GM18858 (cell line): ENCODE data around the gene RAB13.
"Not testable (repeated sequence)": the region's sequence is repeated elsewhere in the genome, so short reads cannot be mapped to it uniquely, and the experiment has no call there.

Experiments used
- ATAC-seq: cut with Tn5 transposase; IDR thresholded peaks from one replicate; pipeline ENCODE4 v1.9.1; 2021; ENCODE audit not compliant: unreplicated experiment

Gene RAB13

DNA sequence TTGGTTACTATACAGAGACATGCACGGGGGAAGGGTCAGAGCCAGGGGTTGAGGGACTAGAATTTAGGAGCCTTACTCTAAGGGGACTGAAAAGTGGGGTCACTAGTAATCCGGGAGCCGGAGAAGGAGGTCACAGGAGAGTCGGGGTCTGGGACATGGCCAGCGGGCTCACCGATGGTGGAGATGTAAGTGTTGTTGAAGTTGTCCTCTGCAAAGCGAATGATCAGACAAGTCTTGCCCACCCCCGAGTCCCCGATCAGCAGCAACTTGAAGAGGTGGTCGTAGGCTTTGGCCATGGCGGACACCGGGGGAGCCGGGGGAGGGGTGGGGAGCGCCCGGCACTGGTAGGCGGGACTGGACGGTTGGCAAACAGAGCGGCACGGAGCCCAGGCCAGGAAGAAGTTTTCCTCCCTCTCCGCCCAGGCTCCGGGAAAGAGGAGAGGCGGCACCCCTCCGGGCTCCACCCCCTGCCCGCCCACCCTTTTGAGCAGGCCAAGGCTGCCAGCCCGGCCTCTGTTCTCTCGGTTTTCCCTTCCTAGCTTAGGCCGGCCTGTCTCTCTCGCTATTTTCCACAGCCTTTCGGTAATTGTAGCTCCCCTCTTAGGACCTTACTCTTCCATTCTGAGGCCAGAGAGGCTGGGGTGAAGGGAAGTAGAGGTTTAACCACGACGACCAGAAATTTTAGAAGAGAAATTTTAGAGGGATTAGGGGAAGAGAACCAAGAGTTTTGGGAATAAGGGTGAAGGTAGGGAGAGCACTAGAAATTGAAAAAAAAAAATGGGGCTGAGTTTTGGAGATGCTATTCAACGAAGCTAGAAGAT lies at the start of gene RAB13:
Gene RAB13, minus strand, starts transcription at position 399 of the 821 bp plus-strand sequence. Its CDS starts 103 bp downstream, at position 296.
- ATAC-seq = no peak

DNA sequence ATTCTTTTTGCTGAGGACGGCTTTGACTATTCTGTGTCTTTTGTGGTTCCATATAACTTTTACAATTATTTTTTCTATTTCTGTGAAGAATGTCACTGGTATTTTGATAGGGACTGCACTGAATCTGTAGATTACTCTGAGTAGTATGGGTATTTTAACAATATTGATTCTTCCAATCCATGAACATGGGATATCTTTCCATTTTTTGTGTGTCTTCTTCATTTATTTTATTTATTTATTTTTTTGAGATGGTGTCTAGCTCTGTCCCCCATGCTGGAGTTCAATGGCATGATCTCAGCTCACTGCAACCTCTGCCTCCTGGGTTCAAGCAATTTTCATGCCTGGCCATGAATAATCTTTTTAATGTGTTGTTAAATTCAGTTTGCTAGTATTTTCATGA lies 47.6 kb upstream of the RAB13 start:
- ATAC-seq = not testable (repeated sequence)

DNA sequence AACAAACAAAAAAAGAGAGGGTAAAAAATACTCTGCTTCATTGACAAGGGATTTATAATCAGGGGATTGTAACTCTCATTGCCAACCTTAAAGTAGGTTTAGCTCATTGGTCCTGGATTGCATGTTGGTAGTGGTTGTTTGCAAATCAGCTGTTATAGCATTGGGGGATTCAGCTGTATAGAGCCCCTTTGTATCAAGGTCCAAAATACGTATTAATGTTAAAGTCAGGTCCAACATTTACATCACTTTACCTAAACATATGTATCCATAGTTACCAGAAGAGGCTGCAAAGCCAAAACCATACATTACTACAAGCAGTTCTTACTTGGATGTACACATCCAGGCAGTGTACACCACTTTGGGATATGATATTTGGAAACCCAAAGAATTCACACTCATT lies 33.8 kb upstream of the RAB13 start:
- no peak for ATAC-seq

DNA sequence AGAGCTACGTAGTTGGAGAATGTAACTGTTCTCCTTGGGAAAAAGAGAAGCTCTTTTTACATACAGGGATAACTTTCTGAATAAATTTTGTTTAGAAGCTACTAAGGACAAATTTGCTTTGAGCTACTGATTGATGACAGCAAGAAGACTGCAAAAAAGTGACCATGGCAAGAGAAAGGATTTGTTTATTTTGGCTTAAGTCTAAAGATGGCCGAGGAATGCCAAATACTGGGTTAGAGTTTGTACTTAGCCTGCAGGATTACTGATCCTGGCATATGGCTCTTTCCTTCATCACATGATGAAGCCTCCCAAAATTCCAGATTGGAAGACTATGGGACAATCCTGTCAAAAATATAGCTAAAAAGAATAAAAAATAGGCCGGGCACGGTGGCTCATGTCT lies 33.1 kb upstream of the RAB13 start:
- ATAC-seq = no peak

DNA sequence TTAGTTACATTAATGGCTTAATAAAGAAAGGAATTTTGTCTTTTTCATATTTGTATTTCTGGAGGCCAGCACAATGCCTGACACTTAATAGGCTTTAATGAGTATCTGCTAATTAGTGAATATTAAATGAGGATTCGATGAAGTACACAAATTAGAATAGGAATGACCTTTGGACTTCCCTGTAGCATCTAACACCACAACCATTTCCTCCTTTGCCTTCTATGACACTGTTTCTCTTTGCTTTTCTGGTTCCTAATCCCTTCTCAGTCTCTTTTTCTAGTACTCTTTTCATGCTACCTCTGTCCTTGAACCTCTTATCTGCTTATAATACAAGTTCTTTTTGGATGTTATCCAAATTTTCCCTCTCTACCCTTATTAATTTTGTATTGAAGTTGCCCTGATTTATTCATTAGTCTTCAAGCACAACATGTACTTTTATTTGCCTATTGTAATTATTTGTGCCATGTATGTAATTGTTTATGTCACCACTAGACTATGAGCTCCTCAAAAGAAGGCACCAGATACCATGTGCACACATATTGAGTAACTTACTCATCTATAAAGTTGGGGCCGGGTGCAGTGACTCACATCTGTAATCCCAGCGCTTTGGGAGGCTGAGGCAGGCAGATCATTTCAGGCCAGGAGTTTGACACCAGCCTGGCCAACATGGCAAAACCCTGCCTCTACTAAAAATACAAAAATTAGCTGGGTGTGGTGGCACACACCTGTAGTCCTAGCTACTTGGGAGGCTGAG lies 28.2 kb upstream of the RAB13 start:
- no peak for ATAC-seq

DNA sequence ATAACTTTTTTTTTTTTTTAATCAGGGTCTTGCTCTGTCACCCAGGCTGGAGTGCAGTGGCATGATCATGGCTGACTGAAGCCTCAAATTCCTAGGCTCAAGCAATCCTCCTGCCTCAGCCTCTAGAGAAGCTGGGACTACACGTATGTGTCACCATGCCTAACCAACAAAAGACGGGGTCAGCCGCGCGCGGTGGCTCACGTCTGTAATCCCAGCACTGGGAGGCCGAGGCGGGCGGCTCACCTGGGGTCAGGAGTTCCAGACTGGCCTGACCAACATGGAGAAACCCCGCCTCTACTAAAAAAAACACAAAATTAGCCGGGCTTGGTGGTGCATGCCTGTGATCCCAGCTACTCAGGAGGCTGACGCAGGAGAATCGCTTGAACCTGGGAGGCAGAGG lies 26.4 kb upstream of the RAB13 start:
- not testable (repeated sequence) for ATAC-seq

DNA sequence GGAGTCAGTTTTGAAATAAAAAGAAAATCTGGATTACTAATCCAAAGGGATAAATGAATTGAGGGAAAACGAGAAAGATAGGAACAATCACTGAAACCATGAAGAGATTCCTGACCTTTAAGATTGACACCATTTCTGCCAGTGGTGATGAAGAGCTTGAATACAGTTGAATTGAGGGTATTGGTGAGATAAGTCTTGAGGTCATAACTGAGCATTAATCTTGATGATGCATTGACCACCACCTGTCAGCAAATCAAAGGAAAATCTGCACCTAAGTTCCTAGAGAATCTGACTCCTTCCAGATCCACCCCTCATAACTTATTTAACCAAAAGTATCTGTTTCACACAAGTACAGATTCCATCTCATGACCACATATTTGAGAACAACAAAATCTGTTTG lies 26.0 kb upstream of the RAB13 start:
- ATAC-seq = no peak

DNA sequence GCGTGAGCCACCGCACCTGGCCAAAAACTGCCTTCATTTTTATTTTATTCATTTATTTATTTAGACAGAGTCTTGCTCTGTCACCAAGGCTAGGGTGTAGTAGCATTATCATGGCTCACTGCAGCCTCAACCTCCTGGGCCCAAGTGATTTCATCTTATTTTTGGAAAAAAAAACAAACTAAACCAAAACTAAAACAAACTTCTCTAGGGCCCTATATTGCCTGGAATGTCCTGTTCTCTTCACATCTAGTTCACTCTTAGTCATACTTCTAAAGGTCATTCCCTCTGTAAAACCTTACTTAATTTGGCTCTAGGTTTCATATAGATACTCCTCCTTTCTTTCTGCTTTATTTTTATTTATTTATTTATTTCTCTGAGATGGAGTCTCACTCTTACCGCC lies 20.0 kb upstream of the RAB13 start:
- ATAC-seq = no peak

DNA sequence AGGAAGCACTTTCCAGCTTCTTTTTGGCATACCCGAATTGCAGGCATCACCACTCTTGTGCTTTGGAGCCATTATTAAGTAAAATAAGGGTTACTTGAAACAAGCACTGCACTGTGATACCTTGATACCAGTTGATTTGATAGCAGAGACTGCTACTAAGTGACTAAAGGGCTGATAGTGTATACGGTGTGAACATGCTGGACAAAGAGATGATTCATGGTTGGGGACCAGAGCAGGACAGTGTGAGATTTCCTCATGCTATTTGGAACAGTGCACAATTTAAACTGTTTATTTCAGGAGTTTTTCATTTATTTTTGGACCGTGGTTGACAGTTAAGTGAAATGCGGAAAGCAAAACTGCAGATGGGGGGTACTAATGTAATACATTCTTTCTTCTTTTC lies 14.3 kb upstream of the RAB13 start:
- ATAC-seq = no peak

DNA sequence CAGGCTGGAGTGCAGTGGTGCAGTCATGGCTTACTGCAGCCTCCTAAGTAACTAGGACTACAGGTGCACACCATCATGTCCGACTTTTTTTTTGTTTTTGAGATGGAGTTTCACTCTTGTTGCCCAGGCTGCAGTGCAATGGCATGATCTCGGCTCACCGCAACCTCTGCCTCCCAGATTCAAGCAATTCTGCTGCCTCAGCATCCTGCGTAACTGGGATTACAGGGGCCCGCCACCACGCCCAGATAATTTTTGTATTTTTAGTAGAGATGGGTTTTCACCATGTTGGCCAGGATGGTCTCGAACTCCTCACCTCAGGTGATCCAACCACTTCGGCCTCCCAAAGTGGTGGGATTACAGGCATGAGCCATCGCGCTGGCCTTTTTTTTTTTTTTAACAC lies 10.7 kb upstream of the RAB13 start:
- ATAC-seq = not testable (repeated sequence)

DNA sequence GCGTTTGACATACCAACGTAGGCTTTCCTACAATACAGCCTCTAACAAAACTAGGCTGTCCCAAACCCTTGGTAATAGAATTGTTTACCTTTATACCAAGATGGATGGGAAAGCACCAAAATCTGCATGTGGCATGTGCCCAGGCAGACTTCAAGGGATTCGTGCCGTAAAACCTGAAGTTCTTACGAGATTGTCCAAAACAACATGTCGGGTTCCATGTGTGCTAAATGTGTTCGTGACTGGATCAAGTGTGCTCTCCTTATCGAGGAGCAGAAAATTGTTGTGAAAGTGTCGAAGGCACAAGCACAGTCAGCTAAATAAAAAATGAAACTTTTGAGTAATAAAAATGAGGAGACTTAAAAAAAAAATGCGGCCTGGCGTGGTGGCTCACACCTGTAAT lies 9.5 kb upstream of the RAB13 start:
- no peak for ATAC-seq

DNA sequence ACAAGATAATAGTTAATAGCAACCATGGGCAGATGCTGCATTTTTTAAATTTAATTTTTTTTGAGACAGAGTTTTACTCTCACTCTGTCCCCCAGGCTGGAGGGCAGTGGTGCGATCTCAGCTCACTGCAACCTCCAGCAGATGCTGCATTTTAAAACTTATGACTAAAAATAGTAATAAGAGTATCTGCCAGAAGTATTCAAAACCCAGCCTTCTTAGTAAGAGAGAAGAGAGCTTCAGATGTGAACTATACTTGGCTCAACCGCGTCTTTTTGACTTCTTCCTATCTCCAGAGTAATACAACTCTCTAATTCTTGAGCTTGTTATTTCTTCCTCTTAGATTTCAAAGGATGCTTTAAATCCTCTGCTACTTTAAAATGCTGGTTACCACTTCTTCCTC lies 9.1 kb upstream of the RAB13 start:
- ATAC-seq = no peak

DNA sequence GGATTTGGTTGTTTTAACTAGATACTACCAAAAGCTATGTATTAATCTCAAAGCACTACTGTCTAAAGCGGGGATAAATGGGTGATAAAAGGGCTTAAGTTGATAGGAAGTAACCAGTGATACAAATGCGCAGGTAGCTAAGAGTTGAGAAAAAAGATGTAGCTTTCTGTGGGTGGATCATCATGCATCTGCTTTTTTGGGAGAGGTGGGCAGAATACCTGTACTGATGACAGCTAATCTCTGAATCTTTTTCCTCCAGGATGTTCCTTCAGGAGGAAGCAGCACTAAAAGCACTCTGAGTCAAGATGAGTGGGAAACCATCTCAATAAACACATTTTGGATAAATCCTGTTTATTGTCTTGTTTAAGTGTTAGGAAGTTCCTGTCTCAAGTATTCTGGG lies 5.7 kb upstream of the RAB13 start:
- ATAC-seq = no peak

DNA sequence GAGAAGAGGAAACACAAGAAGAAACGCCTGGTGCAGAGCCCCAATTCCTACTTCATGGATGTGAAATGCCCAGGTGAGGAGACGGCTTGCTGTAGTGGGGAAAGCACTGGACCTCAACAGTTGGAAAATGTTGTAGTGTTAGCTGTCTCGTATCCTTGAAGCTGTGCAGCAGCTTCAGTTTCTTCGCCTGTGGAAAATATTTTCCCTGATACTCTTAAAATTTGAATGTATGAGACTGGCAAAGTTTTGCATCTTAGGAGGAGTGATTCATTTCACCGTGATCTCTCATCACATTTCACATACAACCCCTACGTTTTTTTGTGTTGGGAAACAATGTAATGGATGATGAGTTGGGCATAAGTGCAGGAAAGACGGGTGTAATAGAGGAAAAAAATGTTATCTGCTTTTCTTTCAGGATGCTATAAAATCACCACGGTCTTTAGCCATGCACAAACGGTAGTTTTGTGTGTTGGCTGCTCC lies 5.1 kb upstream of the RAB13 start:
- no peak for ATAC-seq

DNA sequence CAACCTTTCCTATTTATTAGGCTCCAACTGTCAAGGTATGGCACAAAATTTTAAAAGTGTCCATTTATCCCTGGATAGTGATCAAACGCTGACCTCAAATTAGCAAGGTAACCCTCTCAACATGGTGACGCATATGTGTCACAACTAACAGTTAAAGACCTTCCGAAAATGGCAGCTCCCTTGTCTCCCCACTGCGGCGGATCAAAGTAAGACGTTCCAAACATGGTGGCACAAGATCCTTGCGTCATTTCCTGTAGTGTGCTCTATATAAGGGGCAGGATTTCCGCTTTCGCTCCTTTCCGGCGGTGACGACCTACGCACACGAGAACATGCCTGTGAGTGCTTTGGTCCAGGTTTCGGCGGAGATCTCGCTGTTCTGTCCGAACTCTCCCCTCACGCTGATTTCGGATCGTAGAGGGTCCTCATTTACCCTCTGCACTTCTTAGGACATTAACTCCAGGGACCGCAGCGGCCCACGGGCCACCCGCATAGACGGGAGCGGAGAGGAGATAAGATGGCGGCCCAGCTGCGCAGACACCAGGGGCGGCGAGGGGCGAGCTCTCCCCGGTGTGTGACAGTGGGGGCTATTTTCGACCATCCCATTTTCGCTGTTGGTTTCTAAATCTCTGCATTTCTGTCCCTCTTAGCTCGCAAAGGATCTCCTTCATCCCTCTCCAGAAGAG lies 4.5 kb upstream of the RAB13 start, which contains the start of gene RPS27:
Gene RPS27, plus strand, starts transcription at position 295 of the 683 bp plus-strand sequence. Its CDS starts 35 bp downstream, at position 330.
- peak; percentile 64 for ATAC-seq

DNA sequence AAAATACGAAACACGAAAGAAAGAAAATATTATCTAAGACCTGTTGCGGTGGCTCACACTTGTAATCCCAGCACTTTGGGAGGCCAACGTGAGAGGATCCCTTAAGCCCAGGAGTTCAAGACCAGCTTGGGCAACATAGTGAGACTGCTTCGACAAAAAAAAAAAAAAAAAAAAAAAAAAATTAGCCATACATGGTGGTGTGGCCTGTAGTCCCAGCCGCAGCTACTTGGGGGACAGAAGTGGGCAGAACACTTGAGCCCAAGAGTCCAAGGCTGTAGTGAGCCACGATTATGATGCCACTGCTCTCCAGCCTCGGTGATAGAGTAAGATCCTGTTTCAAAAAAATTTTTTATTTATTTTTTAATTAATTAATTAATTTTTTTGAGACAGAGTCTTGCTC lies 1.5 kb upstream of the RAB13 start:
- ATAC-seq = no peak

DNA sequence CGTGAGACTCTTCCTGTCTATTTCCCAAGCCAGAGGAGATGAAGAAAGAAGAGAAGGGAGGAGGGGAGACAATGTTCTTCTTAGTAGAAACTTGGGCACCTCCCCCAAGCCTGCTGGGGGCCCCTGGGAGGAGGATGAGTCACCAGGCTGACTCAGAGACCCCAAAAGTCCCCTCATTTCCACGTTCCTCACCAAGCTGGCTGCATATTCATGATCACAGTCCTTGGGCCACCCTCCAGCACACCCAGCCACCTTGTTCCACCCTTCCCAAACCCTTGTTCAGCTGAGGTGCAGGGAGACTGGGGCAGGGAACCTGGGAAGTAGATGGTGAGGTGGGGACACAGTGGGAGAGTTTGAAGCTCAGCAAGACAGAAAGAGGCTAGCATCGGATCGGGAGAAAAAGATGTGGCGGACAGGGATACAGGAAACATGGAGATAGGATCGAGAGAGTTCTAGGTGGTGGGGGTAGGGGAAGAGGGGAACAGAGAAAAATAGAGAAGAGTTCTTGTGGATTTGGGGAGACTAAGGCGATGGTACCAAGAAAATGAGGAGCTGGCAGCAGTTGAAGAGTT lies 712 bp downstream of the RAB13 start:
- ATAC-seq = no peak

DNA sequence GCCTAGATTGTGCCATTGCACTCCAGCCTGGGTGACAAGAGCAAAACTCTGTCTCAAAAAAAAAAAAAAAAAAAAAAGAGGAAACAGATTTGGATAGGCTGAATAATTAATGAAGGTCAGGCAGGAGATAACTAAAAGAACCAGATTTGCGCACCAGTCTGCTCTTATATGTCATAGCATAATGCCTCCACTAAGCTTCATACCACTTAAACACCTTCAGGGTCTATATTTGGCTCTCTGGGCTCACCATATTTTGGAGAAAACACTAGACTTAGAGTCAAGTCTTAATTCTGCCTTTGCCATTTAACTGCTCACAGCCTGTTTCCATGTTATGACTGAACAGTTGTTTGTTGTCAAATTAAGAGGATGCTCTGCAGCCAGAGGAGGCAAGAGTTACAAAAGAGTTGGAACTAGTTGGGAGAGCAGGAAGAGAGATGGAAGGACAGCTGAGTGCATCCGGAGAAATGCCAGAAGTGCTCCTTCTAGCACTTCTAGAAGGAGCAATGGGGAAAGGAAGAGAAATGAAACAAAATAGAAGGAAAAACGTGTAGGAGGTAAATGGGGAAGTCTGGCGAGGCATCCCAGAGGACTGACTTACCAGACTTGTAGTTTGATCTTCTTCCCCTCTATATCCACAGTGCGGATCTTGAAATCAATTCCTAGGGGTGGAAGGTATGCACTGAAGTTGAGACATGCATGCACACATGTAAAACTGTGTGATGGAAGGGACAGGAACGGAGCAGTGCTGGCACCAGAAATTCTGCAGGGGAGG lies 1.8 kb downstream of the RAB13 start:
- ATAC-seq = no peak

DNA sequence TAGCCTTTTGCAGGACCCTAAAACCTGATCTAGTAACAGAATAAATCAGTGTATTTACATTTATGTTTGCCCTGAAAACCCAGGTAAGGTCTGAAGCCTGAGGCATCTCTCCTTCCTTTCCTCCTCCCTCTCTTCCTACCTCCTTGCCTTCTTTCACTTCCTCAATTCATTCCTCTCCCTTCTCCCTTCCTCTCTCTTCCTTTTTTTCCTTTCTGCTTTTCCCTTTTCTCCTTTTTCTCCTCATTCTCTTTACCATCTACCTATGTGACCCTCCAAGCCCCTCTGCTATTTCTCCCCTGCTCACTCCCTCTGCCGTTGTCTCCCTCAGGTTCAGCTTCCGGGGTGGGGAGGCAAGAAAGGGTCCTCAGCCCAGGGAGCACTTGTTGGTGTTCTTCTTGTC lies 4.4 kb downstream of the RAB13 start:
- ATAC-seq = not testable (repeated sequence)

DNA sequence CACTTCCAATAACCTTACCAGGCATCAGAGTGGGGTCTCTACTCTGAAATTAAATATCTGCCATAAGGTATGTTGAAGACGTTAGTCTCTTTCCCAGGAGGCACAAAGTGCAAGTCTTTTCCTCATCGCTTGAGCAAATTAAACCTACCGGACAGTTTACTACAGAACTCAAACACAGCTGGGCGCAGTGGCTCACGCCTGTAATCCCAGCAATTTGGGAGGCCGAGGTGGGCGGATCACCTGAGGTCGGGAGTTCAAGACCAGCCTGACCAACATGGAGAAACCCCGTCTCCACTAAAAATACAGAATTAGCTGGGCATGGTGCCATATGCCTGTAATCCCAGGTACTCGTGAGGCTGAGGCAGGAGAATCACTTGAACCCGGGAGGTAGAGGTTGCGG lies 7.0 kb downstream of the RAB13 start:
- not testable (repeated sequence) for ATAC-seq
